NCI-H1694 (cell line): Measurements from ENCODE around the gene SULT1C4.
"Not testable (repeated sequence)": the region's sequence is repeated elsewhere in the genome, so short reads cannot be mapped to it uniquely, and the experiment has no call there.

Experiments used
- DNase-seq: peaks from one replicate; lab custom pipeline; 2025; lab: John Stamatoyannopoulos, UW

The SULT1C4 gene

DNA sequence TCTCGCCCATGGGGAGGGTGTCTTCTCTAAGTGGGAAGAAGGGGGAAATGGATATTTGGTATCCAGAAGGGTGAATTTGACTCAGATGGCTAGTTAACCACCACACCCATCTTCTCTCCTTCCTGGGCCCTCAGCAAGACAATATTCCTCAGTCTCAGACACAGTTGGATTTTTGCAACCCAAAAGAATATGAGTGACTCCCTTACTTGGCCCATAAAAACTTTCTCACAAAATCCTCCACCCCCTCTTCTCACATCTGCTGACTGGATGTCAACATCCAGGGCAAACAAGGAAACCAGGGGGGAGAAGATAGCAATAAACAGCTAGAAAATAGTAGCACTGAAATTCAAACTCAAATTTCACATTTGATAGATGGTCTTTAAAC, 35.9 kb downstream of the SULT1C4 start:
- DNase-seq: no peak

DNA sequence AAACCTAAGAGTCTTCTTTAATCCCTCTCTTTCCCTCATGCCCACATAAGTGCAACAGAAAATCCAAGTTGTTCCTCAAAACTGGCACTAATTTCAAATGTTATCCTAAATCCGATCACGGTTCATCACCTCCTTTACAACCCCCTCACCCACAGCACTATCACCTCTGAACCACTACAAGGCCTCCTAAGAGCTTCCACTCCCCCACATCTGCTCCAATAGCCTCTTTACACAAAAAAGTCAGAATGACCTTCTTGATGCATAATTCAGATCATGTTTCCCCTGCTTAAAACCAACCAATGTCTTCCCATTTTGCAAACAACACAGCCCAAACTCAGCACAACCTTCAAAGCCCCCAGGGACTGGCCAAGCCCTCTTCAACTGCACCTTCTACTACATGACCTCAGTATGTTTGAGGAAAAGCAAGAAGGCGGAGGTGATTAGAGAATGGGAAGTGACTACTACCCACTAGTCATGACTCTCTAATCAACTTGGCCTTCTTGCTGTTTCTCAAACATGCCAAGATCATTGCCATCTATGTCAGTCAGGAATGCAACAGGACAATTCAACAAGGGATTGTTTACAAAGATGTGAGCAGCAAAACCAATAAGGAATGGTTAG, 36.6 kb downstream of the SULT1C4 start:
- DNase-seq: no peak

GRCh38 chr2:108414945-108415344, 37.2 kb downstream of the SULT1C4 start:
- DNase-seq: no peak

GRCh38 chr2:108417254-108417653, 39.5 kb downstream of the SULT1C4 start:
- no peak for DNase-seq

GRCh38 chr2:108418416-108418815, 40.7 kb downstream of the SULT1C4 start:
- DNase-seq: no peak

GRCh38 chr2:108423067-108423466, 45.3 kb downstream of the SULT1C4 start:
- no peak for DNase-seq

DNA sequence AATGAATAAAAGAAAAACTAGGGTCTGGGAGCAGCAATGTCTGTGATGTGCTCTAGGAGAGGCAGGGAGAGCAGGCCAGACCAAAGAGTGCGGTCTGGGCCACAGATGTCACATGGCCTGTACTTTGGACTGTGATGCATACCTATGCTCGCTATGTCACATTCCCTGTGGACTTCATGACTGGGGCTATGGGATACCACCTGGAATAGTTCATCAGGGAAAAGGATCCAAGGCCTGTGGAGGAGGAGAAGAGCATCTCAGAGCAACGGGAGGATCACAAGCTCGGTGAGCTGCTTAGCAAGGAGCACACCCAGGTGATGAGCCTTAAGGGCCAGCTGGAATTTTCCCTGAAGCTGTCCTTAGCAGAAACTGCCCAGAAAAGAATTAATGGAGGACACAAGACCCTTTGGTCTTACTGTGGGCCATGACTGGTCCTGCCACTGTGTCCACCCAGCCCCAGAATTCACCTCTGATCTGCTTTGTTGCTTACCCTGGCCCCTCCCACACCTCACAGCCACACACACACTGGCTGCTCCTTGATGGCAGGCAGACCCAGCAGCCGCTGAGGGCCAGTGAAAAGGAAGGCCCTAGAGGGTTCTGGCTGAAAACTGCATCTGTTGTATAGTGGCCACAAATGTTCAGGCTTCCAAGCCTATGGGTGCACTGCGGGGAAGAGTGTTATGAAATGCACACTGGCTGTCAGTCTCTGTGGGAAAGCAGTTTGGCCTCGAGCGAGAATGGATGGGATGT, 45.9 kb downstream of the SULT1C4 start:
- no peak for DNase-seq

DNA sequence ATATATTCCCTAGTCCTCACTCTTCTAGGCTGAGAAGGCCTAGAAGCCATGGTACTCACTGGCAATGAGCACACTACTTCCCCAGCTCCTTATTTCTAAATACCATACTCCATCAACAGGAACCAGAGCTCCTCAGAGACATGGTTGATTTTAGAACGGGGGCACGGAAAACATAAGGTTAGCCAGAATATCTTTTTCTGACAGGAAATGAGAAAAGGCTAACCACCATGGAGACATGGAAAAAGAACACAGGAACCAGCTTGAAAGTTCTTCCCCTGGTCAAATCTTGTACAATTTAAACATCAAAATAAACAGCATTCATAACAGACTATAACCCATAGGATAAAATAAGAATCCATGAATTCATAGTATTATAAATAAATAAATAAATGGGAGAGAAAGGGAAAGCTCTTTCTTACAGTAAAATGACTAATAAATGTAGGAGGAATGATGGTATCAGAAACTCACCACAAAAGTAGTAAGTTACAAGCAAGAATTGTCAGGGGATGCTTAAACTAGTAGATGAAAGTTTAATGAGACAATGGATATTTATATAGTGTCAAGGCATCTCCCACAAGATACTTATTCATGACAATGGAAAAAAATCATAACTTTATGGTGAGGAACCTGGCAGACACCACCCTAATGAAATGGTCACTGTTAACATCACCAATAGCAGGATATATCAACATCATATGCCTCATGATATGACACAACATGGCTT, 50.7 kb downstream of the SULT1C4 start:
- DNase-seq: no peak

DNA sequence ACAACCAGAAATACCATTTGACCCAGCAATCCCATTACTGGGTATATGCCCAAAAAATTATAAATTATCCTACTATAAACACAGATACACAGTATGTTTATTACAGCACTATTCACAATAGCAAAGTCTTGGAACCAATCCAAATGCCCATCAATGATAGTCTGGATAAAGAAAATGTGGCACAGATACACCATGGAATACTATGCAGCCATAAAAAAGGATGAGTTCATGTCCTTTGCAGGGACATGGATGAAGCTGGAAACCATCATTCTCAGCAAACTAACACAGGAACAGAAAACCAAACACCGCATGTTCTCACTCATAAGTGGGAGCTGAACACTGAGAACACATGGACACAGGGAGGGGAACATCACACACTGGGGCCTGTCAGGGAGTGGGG, 57.8 kb downstream of the SULT1C4 start:
- DNase-seq: not testable (repeated sequence)

- no peak for DNase-seq
These were observed 59.2 kb downstream of the SULT1C4 start for GRCh38 chr2:108436976-108437375.
